Neural progenitor cell (in vitro differentiated cells): ENCODE data around the gene KIFBP. TPM values are rescaled to one million over a fixed set of nuclear protein-coding genes. Genes with fewer than 3 reads are reported as not detected.

Experiments used
- DNase-seq: peaks from one replicate; pipeline ENCODE4 v3.0.0-alpha.2; 2016; ENCODE audit warnings: low spot score
- H2AFZ ChIP-seq: fragments of 200-600 bp; sonication (generic); replicated peaks from 2 replicates; pipeline ENCODE4 v1.6.1; 2016; ENCODE audit warnings: antibody characterized with exemption
- H3F3A ChIP-seq: fragments of 200-600 bp; sonication (generic); 2 replicates; pipeline ENCODE4 v1.6.1; 2016; ENCODE audit warnings: antibody characterized with exemption, low read depth
- H3K27ac ChIP-seq: fragments of 200-600 bp; sonication (generic); 2 replicates; pipeline ENCODE4 v1.5.1; 2016; ENCODE audit warnings: mild to moderate bottlenecking
- H3K27me3 ChIP-seq: fragments of 200-600 bp; sonication (generic); 2 replicates; pipeline ENCODE4 v1.6.1; 2016; ENCODE audit warnings: mild to moderate bottlenecking, moderate library complexity
- H3K36me3 ChIP-seq: fragments of 200-600 bp; sonication (generic); 2 replicates; pipeline ENCODE4 v1.5.1; 2016
- H3K4me1 ChIP-seq: fragments of 200-600 bp; sonication (generic); 2 replicates; pipeline ENCODE4 v1.6.1; 2016; ENCODE audit warnings: mixed run types
- H3K4me2 ChIP-seq: fragments of 200-600 bp; sonication (generic); 2 replicates; pipeline ENCODE4 v1.6.1; 2016
- H3K4me3 ChIP-seq: fragments of 200-600 bp; sonication (generic); 2 replicates; pipeline ENCODE4 v1.5.1; 2016
- H3K79me2 ChIP-seq: fragments of 200-600 bp; sonication (generic); 2 replicates; pipeline ENCODE4 v1.6.1; 2016; ENCODE audit warnings: low read depth
- H3K9ac ChIP-seq: fragments of 200-600 bp; sonication (generic); 2 replicates; pipeline ENCODE4 v1.6.1; 2016
- H3K9me3 ChIP-seq: fragments of 200-600 bp; sonication (generic); 2 replicates; pipeline ENCODE4 v1.5.1; 2016; ENCODE audit warnings: low read depth
- H4K20me1 ChIP-seq: fragments of 200-600 bp; sonication (generic); 2 replicates; pipeline ENCODE4 v1.6.1; 2016; ENCODE audit warnings: low read depth
- H3K27ac Mint-ChIP-seq: 3 replicates; pipeline ENCODE4 v1.8.0; 2021; ENCODE audit warnings: mixed read lengths
- H3K27me3 Mint-ChIP-seq: 2 replicates; pipeline ENCODE4 v1.8.0; 2022; ENCODE audit warnings: low read depth, mild to moderate bottlenecking, inconsistent platforms, moderate library complexity, mixed read lengths; ENCODE audit not compliant: insufficient read depth
- H3K36me3 Mint-ChIP-seq: 3 replicates; pipeline ENCODE4 v1.8.0; 2021; ENCODE audit warnings: mixed read lengths
- H3K4me1 Mint-ChIP-seq: 3 replicates; pipeline ENCODE4 v1.8.0; 2021; ENCODE audit warnings: mixed read lengths
- H3K4me3 Mint-ChIP-seq: 3 replicates; pipeline ENCODE4 v1.8.0; 2021; ENCODE audit warnings: mild to moderate bottlenecking, moderate library complexity, mixed read lengths
- H3K9me3 Mint-ChIP-seq: 3 replicates; pipeline ENCODE4 v1.8.0; 2020; ENCODE audit warnings: mixed read lengths
- EZH2 ChIP-seq: fragments of 200-600 bp; sonication (generic); IDR thresholded peaks from 2 replicates; pipeline ENCODE4 v1.6.1; 2017; ENCODE audit warnings: antibody characterized with exemption, mild to moderate bottlenecking, moderate library complexity
- EZH2phosphoT487 ChIP-seq: fragments of 200-600 bp; sonication (generic); IDR thresholded peaks from 2 replicates; pipeline ENCODE4 v1.6.1; 2017; ENCODE audit warnings: antibody characterized with exemption
- total RNA-seq: library from RNA; depleted of rRNA; stranded (reverse); fragments of >200 nt; gene quantifications from 2 replicates; pipeline ENCODE4 v1.2.3, GENCODE V29; 2015; ENCODE audit warnings: low replicate concordance
- TF ChIP-seq, protein P1 (sequence below): fragments of 200-600 bp; sonication (generic); IDR thresholded peaks from 2 replicates; pipeline ENCODE4 v1.5.1; 2017; ENCODE audit warnings: antibody characterized with exemption, mild to moderate bottlenecking

The KIFBP gene
- total RNA-seq, 1 donor from 2014 or later = 44.9 TPM

DNA sequence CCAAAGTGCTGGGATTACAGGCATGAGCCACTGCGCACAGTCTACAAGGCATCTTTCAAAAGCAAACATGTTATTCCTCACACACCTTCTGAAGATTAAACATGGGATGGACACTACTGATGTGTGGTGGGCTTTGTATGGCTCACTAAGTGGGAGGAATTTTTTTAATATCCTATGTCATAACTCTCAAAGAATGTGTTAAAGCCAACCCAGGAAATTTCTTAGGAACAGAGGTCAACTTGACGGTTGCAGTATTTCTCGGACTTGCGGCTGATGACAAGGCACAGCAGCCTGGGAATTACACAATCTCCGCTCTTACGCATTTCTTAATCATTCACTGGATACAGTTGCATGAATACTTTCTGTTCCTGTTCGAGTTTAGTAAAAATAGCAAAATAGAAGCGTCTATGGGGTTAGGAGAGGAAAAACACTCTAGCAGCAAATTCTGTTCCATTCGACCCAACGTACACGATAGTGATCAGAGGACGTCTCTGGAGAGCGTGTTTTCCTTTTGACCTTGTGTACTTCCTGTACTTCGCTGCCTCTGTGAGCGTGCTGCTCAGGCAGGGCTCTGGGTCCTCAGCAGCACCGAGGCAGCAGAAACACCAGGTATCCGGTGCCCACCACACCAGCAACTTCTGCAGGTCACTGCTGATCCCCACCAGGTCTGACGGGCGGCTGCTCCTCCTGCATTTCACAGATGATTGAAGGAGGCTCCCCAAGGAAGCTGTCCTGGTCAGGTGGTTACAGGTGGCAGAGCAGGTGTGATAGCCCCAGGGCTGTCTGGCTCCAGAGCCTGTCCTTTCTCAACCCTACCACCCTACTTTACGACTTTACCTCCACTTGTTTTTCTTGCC is 72.9 kb downstream of the KIFBP start:
- Histone ChIP-seq H3F3A (no peaks in the 10 kb centered on the region), H3K4me1 (peaks cover 2% of the 10 kb centered on the region), H4K20me1 (no peaks in the 10 kb centered on the region), H3K4me2 (no peak overlapping the region), H3K79me2 (no peaks in the 10 kb centered on the region), H3K27me3 (no peaks in the 10 kb centered on the region), H3K9ac (no peak overlapping the region), H3K36me3 (no peaks in the 10 kb centered on the region), H3K27ac (no peak overlapping the region), H3K9me3 (no peaks in the 10 kb centered on the region), H3K4me3 (no peak overlapping the region), H2AFZ (no peak overlapping the region)
- Mint-ChIP-seq H3K9me3 (no peaks in the 10 kb centered on the region), H3K27me3 (no peaks in the 10 kb centered on the region), H3K4me3 (no peak overlapping the region), H3K27ac (no peak overlapping the region), H3K4me1 (peaks cover 5% of the 10 kb centered on the region), H3K36me3 (no peaks in the 10 kb centered on the region)
- no peak for DNase-seq
- TF ChIP-seq, protein P1, sequence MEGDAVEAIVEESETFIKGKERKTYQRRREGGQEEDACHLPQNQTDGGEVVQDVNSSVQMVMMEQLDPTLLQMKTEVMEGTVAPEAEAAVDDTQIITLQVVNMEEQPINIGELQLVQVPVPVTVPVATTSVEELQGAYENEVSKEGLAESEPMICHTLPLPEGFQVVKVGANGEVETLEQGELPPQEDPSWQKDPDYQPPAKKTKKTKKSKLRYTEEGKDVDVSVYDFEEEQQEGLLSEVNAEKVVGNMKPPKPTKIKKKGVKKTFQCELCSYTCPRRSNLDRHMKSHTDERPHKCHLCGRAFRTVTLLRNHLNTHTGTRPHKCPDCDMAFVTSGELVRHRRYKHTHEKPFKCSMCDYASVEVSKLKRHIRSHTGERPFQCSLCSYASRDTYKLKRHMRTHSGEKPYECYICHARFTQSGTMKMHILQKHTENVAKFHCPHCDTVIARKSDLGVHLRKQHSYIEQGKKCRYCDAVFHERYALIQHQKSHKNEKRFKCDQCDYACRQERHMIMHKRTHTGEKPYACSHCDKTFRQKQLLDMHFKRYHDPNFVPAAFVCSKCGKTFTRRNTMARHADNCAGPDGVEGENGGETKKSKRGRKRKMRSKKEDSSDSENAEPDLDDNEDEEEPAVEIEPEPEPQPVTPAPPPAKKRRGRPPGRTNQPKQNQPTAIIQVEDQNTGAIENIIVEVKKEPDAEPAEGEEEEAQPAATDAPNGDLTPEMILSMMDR = no peak
- TF ChIP-seq EZH2phosphoT487 (no peak), EZH2 (no peak)

DNA sequence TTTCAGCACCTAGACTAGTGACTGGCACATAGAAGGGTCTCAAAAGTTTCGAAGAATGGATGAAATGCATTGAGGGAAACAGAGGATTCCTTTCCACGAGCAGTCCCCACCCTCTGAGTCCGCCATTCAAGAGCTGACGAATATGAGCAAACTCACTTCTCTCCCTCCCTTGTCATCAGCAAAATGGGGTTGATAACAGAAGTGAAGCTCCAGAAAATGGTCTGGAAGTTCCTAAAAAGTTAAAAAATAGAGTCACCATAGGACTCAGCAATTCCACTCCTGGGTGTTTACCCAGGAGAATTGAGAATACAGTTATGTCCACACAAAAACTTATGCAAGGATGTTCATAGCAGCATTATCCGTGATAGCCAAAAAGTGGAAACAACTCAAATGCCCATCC is 74.3 kb downstream of the KIFBP start:
- TF ChIP-seq EZH2phosphoT487 (no peak), EZH2 (no peak)
- TF ChIP-seq, protein P1 = no peak
- Histone ChIP-seq H3K27ac (no peak overlapping the region), H3K36me3 (no peaks in the 10 kb centered on the region), H3K4me3 (no peak overlapping the region), H3K4me1 (no peaks in the 10 kb centered on the region), H3K9ac (no peak overlapping the region), H3K9me3 (no peaks in the 10 kb centered on the region), H3K27me3 (no peaks in the 10 kb centered on the region), H3K4me2 (no peak overlapping the region), H2AFZ (no peak overlapping the region), H3K79me2 (no peaks in the 10 kb centered on the region), H3F3A (no peaks in the 10 kb centered on the region), H4K20me1 (no peaks in the 10 kb centered on the region)
- no peaks in the 10 kb centered on the region for H3K27me3 Mint-ChIP-seq
- DNase-seq = no peak
- H3K9me3 Mint-ChIP-seq = no peaks in the 10 kb centered on the region
- no peaks in the 10 kb centered on the region for H3K4me1 Mint-ChIP-seq
- no peak overlapping the region for H3K4me3 Mint-ChIP-seq
- H3K27ac Mint-ChIP-seq = no peak overlapping the region
- no peaks in the 10 kb centered on the region for H3K36me3 Mint-ChIP-seq

DNA sequence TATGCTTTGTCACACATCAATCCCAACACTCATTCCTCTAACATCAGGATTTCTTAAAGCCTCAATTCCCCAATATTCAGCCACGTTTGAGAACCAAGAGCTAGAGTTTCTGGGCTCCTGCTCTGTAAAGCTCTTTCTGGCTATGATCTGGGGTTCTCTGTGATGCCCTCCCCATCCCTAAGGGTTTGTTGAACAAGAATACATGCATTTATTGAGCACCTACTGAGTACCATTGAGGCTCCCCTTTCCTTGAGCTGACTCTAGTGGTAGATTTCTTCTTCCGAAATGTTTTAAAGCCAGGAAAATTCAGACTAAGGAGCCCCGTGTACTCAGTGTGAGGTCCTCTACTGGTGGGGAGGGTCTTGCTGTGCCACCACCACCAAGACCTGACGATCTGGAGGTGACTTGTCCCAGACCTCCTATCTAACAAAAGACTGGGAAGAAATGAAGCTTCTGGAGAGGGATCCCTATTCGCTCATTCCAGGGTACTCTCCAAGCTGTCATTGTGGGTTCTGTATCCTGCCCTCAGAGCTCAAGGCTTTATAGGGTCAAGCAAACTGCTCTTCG is 76.2 kb downstream of the KIFBP start:
- no peak for DNase-seq
- H4K20me1 ChIP-seq = no peaks in the 10 kb centered on the region
- Mint-ChIP-seq H3K27ac (no peak overlapping the region), H3K9me3 (no peaks in the 10 kb centered on the region), H3K27me3 (no peaks in the 10 kb centered on the region), H3K36me3 (no peaks in the 10 kb centered on the region), H3K4me1 (no peaks in the 10 kb centered on the region), H3K4me3 (no peak overlapping the region)
- H3F3A ChIP-seq = no peaks in the 10 kb centered on the region
- no peaks in the 10 kb centered on the region for H3K36me3 ChIP-seq
- no peaks in the 10 kb centered on the region for H3K4me1 ChIP-seq
- no peak overlapping the region for H3K27ac ChIP-seq
- no peaks in the 10 kb centered on the region for H3K79me2 ChIP-seq
- H2AFZ ChIP-seq = peak overlapping the region; percentile 18
- TF ChIP-seq, protein P1 = peak; percentile 17
- no peak for TF ChIP-seq EZH2
- H3K9ac ChIP-seq = no peak overlapping the region
- no peaks in the 10 kb centered on the region for H3K9me3 ChIP-seq
- no peaks in the 10 kb centered on the region for H3K27me3 ChIP-seq
- H3K4me3 ChIP-seq = no peak overlapping the region
- no peak overlapping the region for H3K4me2 ChIP-seq
